Gastroesophageal sphincter (tissue), 4 donors: ENCODE data around the gene STARD8. TPM values are rescaled to one million over a fixed set of nuclear protein-coding genes. Genes with fewer than 3 reads are reported as not detected.

Experiments used
- ATAC-seq: fragments of 150-250 bp; one replicate; pipeline ENCODE4 v1.9.1; 2016; ENCODE audit warnings: mild to moderate bottlenecking, moderate library complexity
- H3K27ac ChIP-seq, 4 donors: fragments of 200-600 bp; sonication (generic) in 3 of 4; 1 replicate in 3 of 4; 2 replicates in 1 of 4; pipeline ENCODE4 v1.5.1; 2016 to 2019
- H3K27me3 ChIP-seq: fragments of 200-600 bp; sonication (generic); one replicate; pipeline ENCODE4 v1.5.1; 2019
- H3K36me3 ChIP-seq, 2 donors: fragments of 200-600 bp; sonication (generic); one replicate each; pipeline ENCODE4 v1.5.1; 2019; ENCODE audit warnings: control low read depth in 1 of 2
- H3K4me1 ChIP-seq, 3 donors: fragments of 200-600 bp; sonication (generic); 1 replicate in 2 of 3; 2 replicates in 1 of 3; pipeline ENCODE4 v1.5.1; 2016 to 2019; ENCODE audit warnings: control low read depth in 2 of 3
- H3K4me3 ChIP-seq, 2 donors: fragments of 200-600 bp; sonication (generic); one replicate each; pipeline ENCODE4 v1.5.1; 2019; ENCODE audit warnings: mild to moderate bottlenecking in 1 of 2, moderate library complexity in 1 of 2
- H3K9me3 ChIP-seq, 3 donors: fragments of 200-600 bp; sonication (generic); one replicate each; pipeline ENCODE4 v1.5.1; 2017 to 2019; ENCODE audit warnings: control low read depth in 2 of 3
- EP300 ChIP-seq: sonication (generic); formaldehyde crosslinking; IDR thresholded peaks from one replicate; pipeline ENCODE4 v1.6.1; 2017; ENCODE audit warnings: antibody characterized with exemption, mild to moderate bottlenecking
- POLR2A ChIP-seq, 2 donors: fragments of 450-650 bp; IDR thresholded peaks; one replicate each; pipeline ENCODE4 v1.6.1; 2017; ENCODE audit warnings: antibody characterized with exemption in 2 of 2, mild to moderate bottlenecking in 2 of 2, moderate library complexity in 1 of 2
- POLR2AphosphoS5 ChIP-seq: sonication (generic); formaldehyde crosslinking; IDR thresholded peaks from one replicate; pipeline ENCODE4 v1.6.1; 2017; ENCODE audit warnings: antibody characterized with exemption
- WGBS, 2 donors: methylation state at CpG; one replicate each; pipeline ENCODE4 v1.1.5; 2018; ENCODE audit warnings: low coverage in 1 of 2; 5-methylcytosine and 5-hydroxymethylcytosine counted together
- total RNA-seq, 4 donors: library from RNA; depleted of rRNA; stranded (reverse); fragments of >200 nt; gene quantifications; one replicate each; pipeline ENCODE4 v1.1.0, GENCODE V29; 2016
- TF ChIP-seq, protein P1 (sequence below), 4 experiments: fragments of 200-600 bp in 2 of 4; fragments of 450-650 bp in 2 of 4; sonication (generic) in 1 of 4; IDR thresholded peaks; one replicate each; pipeline ENCODE4 v1.5.1; 2017 to 2019; ENCODE audit warnings: antibody characterized with exemption in 4 of 4, mild to moderate bottlenecking in 2 of 4, moderate library complexity in 2 of 4

STARD8 gene
- total RNA-seq, 4 donors from 2014 or later = 8.9 to 15.8 (median 10.8) TPM

- Histone ChIP-seq H3K9me3 (no peaks in the 10 kb centered on the region), H3K36me3 (no peaks in the 10 kb centered on the region), H3K4me1 (no peaks in the 10 kb centered on the region), H3K27ac (no peak overlapping the region), H3K27me3 (no peaks in the 10 kb centered on the region), H3K4me3 (no peak overlapping the region)
- no peak for ATAC-seq
- no CpG with 5 or more reads among the region's 5 CpGs for WGBS, 2 donors
- TF ChIP-seq, protein P1, sequence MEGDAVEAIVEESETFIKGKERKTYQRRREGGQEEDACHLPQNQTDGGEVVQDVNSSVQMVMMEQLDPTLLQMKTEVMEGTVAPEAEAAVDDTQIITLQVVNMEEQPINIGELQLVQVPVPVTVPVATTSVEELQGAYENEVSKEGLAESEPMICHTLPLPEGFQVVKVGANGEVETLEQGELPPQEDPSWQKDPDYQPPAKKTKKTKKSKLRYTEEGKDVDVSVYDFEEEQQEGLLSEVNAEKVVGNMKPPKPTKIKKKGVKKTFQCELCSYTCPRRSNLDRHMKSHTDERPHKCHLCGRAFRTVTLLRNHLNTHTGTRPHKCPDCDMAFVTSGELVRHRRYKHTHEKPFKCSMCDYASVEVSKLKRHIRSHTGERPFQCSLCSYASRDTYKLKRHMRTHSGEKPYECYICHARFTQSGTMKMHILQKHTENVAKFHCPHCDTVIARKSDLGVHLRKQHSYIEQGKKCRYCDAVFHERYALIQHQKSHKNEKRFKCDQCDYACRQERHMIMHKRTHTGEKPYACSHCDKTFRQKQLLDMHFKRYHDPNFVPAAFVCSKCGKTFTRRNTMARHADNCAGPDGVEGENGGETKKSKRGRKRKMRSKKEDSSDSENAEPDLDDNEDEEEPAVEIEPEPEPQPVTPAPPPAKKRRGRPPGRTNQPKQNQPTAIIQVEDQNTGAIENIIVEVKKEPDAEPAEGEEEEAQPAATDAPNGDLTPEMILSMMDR (IDR thresholded peaks at IDR 0.05) = no peak
- TF ChIP-seq POLR2AphosphoS5 (no peak), POLR2A (IDR thresholded peaks at IDR 0.05) (no peak)
Observed at GRCh38 chrX:68746988-68747387, 99.5 kb downstream of the STARD8 start.

DNA sequence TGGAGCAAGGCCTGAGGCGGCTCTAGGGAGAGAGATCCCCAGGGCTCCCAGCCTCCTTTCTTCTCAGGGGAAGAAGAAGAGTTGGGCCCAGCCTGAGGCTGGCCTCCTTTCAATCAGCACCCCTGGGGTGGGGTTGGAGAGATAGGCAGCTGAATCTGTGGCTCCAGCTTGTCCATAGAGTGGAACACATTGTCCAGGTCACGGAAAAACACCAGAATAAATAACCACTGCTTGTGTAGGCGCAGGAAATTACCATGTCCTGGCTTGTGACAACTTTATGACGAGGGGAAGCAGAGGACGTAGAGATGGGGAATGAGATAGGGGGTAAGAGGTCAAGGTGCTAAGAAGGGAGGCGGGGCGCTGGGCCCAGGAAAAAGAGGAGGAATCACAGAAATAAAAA, 100.6 kb downstream of the STARD8 start:
- Histone ChIP-seq H3K4me3 (no peak overlapping the region), H3K9me3 (no peaks in the 10 kb centered on the region), H3K36me3 (no peaks in the 10 kb centered on the region), H3K27ac (no peak overlapping the region), H3K4me1 (no peaks in the 10 kb centered on the region), H3K27me3 (no peaks in the 10 kb centered on the region)
- WGBS, 2 donors = 80 to 88% methylated on average over 1 to 4 of the region's 7 CpGs
- TF ChIP-seq POLR2AphosphoS5 (no peak), EP300 (no peak), POLR2A (IDR thresholded peaks at IDR 0.05) (no peak)
- TF ChIP-seq, protein P1 (IDR thresholded peaks at IDR 0.05) = no peak
- ATAC-seq = no peak

DNA sequence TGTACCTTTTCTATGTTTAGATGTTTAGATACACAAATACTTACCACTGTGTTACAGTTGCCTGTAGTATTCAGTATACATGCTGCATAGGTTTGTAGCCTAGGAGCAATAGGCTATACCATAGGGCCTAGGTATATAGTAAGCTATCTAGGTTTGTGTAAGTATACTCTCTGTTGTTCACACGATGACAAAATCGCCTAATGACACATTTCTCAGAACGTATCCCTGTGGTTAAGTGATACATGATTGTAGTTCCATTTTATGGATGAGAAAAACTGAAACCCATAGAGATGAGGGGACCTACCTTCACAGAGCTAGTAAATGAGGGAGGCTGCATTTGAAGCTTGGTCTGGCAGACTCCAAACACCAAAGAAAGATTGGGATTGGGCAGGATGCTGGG, 102.0 kb downstream of the STARD8 start:
- TF ChIP-seq POLR2A (IDR thresholded peaks at IDR 0.05) (no peak), POLR2AphosphoS5 (no peak), EP300 (no peak)
- TF ChIP-seq, protein P1 (IDR thresholded peaks at IDR 0.05) = no peak
- no peak for ATAC-seq
- 80% methylated on average over 1 of the region's 3 CpGs; no CpG with 5 or more reads in 1 of the 2 donors for WGBS, 2 donors

DNA sequence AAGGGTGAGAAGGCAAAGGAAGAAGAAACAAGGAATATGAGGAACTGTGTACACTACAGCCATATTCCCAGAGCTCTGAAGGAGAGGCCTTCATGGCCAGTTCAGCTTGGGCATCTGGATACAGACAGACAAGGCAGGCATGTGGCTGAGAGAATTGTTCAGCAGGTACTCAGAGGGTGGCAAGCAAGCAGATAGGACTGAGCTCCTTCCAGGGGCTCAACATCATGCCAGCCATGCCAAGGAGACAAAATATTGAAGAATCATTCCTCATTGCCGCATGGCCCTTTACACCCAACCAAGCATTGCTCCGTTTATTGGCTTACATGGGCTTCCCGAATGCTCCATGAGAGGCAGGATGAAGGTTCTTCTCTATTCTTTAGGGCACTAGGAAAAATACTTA, 102.8 kb downstream of the STARD8 start:
- no peak for TF ChIP-seq POLR2AphosphoS5
- TF ChIP-seq EP300 = no peak
- no peak for TF ChIP-seq POLR2A (IDR thresholded peaks at IDR 0.05)
- Histone ChIP-seq H3K4me3 (no peak overlapping the region), H3K27ac (no peak overlapping the region), H3K9me3 (no peaks in the 10 kb centered on the region), H3K27me3 (no peaks in the 10 kb centered on the region), H3K36me3 (no peaks in the 10 kb centered on the region), H3K4me1 (peaks cover 0 to 3% (median 0%) of the 10 kb centered on the region in 3 donors)
- 81% methylated on average over 3 of the region's 3 CpGs; no CpG with 5 or more reads in 1 of the 2 donors for WGBS, 2 donors
- ATAC-seq = no peak

More for the DNA sequence above, 102.0 kb downstream of the STARD8 start:
- Histone ChIP-seq H3K9me3 (no peaks in the 10 kb centered on the region), H3K4me3 (no peak overlapping the region), H3K4me1 (no peaks in the 10 kb centered on the region), H3K36me3 (no peaks in the 10 kb centered on the region), H3K27ac (no peak overlapping the region), H3K27me3 (no peaks in the 10 kb centered on the region)

GRCh38 chrX:68751372-68751771, 103.9 kb downstream of the STARD8 start:
- WGBS, 2 donors = no CpG with 5 or more reads among the region's 2 CpGs
- H3K4me3 ChIP-seq = no peak overlapping the region
- no peak overlapping the region for H3K27ac ChIP-seq
- no peaks in the 10 kb centered on the region for H3K36me3 ChIP-seq
- no peaks in the 10 kb centered on the region for H3K27me3 ChIP-seq
- no peak for ATAC-seq
- H3K4me1 ChIP-seq = peaks cover 0 to 13% (median 0%) of the 10 kb centered on the region in 3 donors
- H3K9me3 ChIP-seq = no peaks in the 10 kb centered on the region
- no peak for TF ChIP-seq POLR2A (IDR thresholded peaks at IDR 0.05)
- TF ChIP-seq, protein P1 (IDR thresholded peaks at IDR 0.05) = no peak
- TF ChIP-seq POLR2AphosphoS5 = no peak
- no peak for TF ChIP-seq EP300
